Testis (tissue), 2 donors: ENCODE measurements around the gene ACVRL1.

ENCODE experiments used
- CTCF ChIP-seq, 3 experiments: fragments of 450-650 bp in 2 of 3; fragments of 200-600 bp in 1 of 3; sonication (generic) in 1 of 3; IDR thresholded peaks; one replicate each; pipeline ENCODE4 v1.5.1; 2016 to 2019; ENCODE audit warnings: antibody characterized with exemption in 3 of 3, mild to moderate bottlenecking in 2 of 3, moderate library complexity in 1 of 3
- POLR2A ChIP-seq: fragments of 450-650 bp; IDR thresholded peaks from one replicate; pipeline ENCODE4 v1.6.1; 2017; ENCODE audit warnings: antibody characterized with exemption, mild to moderate bottlenecking, moderate library complexity

GRCh38 chr12:51867796-51868428 lies 39.4 kb upstream of the ACVRL1 start:
- TF ChIP-seq CTCF (IDR thresholded peaks at IDR 0.05): no peak
- no peak for TF ChIP-seq POLR2A
